Loucy (cell line): Measurements from ENCODE around the gene SAC3D1.

Experiments used
- EZH2phosphoT487 ChIP-seq: fragments of 200-600 bp; IDR thresholded peaks from 2 replicates; pipeline ENCODE4 v1.6.1; 2018; ENCODE audit warnings: antibody characterized with exemption, mild to moderate bottlenecking, moderate library complexity, borderline replicate concordance
- TF ChIP-seq, protein P1 (sequence below): fragments of 200-600 bp; sonication (generic); conservative IDR thresholded peaks from 2 replicates; pipeline ENCODE4 v1.5.1; 2014; ENCODE audit warnings: mild to moderate bottlenecking, antibody characterized with exemption, low read length

DNA sequence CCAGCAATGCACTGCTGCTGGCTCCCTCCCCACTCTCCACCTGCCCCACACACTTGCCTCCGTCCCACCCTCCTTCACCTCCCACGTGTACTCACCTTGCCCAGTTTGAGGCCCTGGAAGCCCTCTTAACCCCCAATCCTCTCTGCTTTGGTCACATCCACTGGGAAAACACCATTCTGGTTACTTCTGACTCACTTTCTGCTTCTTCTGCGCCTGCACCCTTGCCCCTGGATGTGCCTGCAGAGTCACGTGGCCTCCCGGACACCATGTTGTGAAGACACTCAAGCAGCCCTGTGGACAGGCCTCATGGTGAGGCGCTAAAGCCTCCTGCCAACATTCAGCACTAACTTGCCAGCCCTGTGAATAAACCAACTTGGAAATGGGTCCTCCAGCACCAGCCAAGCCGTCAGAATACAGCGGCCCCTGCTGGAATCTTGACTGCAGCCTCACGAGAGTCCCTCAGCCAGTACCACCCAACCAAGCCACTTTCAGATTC, 20.0 kb downstream of the SAC3D1 start:
- TF ChIP-seq, protein P1, sequence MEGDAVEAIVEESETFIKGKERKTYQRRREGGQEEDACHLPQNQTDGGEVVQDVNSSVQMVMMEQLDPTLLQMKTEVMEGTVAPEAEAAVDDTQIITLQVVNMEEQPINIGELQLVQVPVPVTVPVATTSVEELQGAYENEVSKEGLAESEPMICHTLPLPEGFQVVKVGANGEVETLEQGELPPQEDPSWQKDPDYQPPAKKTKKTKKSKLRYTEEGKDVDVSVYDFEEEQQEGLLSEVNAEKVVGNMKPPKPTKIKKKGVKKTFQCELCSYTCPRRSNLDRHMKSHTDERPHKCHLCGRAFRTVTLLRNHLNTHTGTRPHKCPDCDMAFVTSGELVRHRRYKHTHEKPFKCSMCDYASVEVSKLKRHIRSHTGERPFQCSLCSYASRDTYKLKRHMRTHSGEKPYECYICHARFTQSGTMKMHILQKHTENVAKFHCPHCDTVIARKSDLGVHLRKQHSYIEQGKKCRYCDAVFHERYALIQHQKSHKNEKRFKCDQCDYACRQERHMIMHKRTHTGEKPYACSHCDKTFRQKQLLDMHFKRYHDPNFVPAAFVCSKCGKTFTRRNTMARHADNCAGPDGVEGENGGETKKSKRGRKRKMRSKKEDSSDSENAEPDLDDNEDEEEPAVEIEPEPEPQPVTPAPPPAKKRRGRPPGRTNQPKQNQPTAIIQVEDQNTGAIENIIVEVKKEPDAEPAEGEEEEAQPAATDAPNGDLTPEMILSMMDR = peak; percentile 45
- TF ChIP-seq EZH2phosphoT487 = no peak
